ENCODE measurements around the gene EMX2.

The EMX2 gene

GRCh38 chr10:117536866-117537435, 5.6 kb upstream of the EMX2 start:
- H3K27me3 Mint-ChIP-seq, result peaks cover 90% of the 10 kb centered on the region
- H3K4me1 Mint-ChIP-seq (ENCODE audit: low read depth), result peaks cover 16% of the 10 kb centered on the region
- DNase-seq, result no peak
- no peak overlapping the region for H3K4me3 Mint-ChIP-seq
- no peaks in the 10 kb centered on the region for H3K36me3 Mint-ChIP-seq (ENCODE audit: low read depth)
- H3K9me3 Mint-ChIP-seq, result no peaks in the 10 kb centered on the region
- peak overlapping the region; percentile 14 for H3K27ac Mint-ChIP-seq

GRCh38 chr10:117537436-117537903, 5.1 kb upstream of the EMX2 start:
- H3K36me3 Mint-ChIP-seq (ENCODE audit: low read depth), result no peaks in the 10 kb centered on the region
- peaks cover 87% of the 10 kb centered on the region for H3K27me3 Mint-ChIP-seq
- peaks cover 17% of the 10 kb centered on the region for H3K4me1 Mint-ChIP-seq (ENCODE audit: low read depth)
- H3K4me3 Mint-ChIP-seq, result no peak overlapping the region
- H3K27ac Mint-ChIP-seq, result no peak overlapping the region
- no peaks in the 10 kb centered on the region for H3K9me3 Mint-ChIP-seq
- DNase-seq, result no peak

GRCh38 chr10:117537904-117538524, 4.5 kb upstream of the EMX2 start:
- Mint-ChIP-seq H3K36me3 (ENCODE audit: low read depth) (no peaks in the 10 kb centered on the region), H3K27me3 (peaks cover 84% of the 10 kb centered on the region), H3K9me3 (no peaks in the 10 kb centered on the region), H3K4me3 (no peak overlapping the region), H3K4me1 (ENCODE audit: low read depth) (peaks cover 19% of the 10 kb centered on the region), H3K27ac (no peak overlapping the region)
- no peak for DNase-seq

GRCh38 chr10:117539361-117539773, 3.2 kb upstream of the EMX2 start:
- Mint-ChIP-seq H3K27ac (no peak overlapping the region), H3K36me3 (ENCODE audit: low read depth) (no peaks in the 10 kb centered on the region), H3K9me3 (no peaks in the 10 kb centered on the region), H3K4me3 (no peak overlapping the region), H3K4me1 (ENCODE audit: low read depth) (peaks cover 22% of the 10 kb centered on the region), H3K27me3 (peaks cover 82% of the 10 kb centered on the region)
- DNase-seq, result no peak

- DNase-seq, result no peak
- no peaks in the 10 kb centered on the region for H3K9me3 Mint-ChIP-seq
- no peak overlapping the region for H3K4me3 Mint-ChIP-seq
- peaks cover 26% of the 10 kb centered on the region for H3K4me1 Mint-ChIP-seq (ENCODE audit: low read depth)
- H3K36me3 Mint-ChIP-seq (ENCODE audit: low read depth), result no peaks in the 10 kb centered on the region
- H3K27ac Mint-ChIP-seq, result no peak overlapping the region
- peaks cover 85% of the 10 kb centered on the region for H3K27me3 Mint-ChIP-seq
These were observed 2.5 kb upstream of the EMX2 start for GRCh38 chr10:117539903-117540639.

GRCh38 chr10:117540640-117541404, 1.7 kb upstream of the EMX2 start:
- DNase-seq, result no peak
- H3K27ac Mint-ChIP-seq, result no peak overlapping the region
- H3K4me3 Mint-ChIP-seq, result no peak overlapping the region
- H3K27me3 Mint-ChIP-seq, result peaks cover 82% of the 10 kb centered on the region
- H3K4me1 Mint-ChIP-seq (ENCODE audit: low read depth), result peaks cover 27% of the 10 kb centered on the region
- H3K9me3 Mint-ChIP-seq, result no peaks in the 10 kb centered on the region
- no peaks in the 10 kb centered on the region for H3K36me3 Mint-ChIP-seq (ENCODE audit: low read depth)

GRCh38 chr10:117541405-117541908, 1.1 kb upstream of the EMX2 start:
- no peaks in the 10 kb centered on the region for H3K9me3 Mint-ChIP-seq
- no peaks in the 10 kb centered on the region for H3K36me3 Mint-ChIP-seq (ENCODE audit: low read depth)
- DNase-seq, result no peak
- H3K4me1 Mint-ChIP-seq (ENCODE audit: low read depth), result peaks cover 31% of the 10 kb centered on the region
- no peak overlapping the region for H3K4me3 Mint-ChIP-seq
- no peak overlapping the region for H3K27ac Mint-ChIP-seq
- H3K27me3 Mint-ChIP-seq, result peaks cover 82% of the 10 kb centered on the region

- no peak for DNase-seq
- peak overlapping the region; percentile 2 for H3K4me3 Mint-ChIP-seq
- peaks cover 29% of the 10 kb centered on the region for H3K4me1 Mint-ChIP-seq (ENCODE audit: low read depth)
- H3K27ac Mint-ChIP-seq, result no peak overlapping the region
- H3K9me3 Mint-ChIP-seq, result no peaks in the 10 kb centered on the region
- H3K36me3 Mint-ChIP-seq (ENCODE audit: low read depth), result no peaks in the 10 kb centered on the region
- peaks cover 85% of the 10 kb centered on the region for H3K27me3 Mint-ChIP-seq
These were observed 439 bp upstream of the EMX2 start for GRCh38 chr10:117541909-117542705.

- Mint-ChIP-seq H3K36me3 (ENCODE audit: low read depth) (no peaks in the 10 kb centered on the region), H3K27ac (no peak overlapping the region), H3K4me3 (peak overlapping the region; percentile 51), H3K9me3 (no peaks in the 10 kb centered on the region), H3K27me3 (peaks cover 88% of the 10 kb centered on the region), H3K4me1 (ENCODE audit: low read depth) (peaks cover 37% of the 10 kb centered on the region)
- DNase-seq, result peak; percentile 60
These were observed 868 bp downstream of the EMX2 start for GRCh38 chr10:117543225-117544003.

GRCh38 chr10:117544004-117544701, 1.6 kb downstream of the EMX2 start:
- Mint-ChIP-seq H3K27ac (peak overlapping the region; percentile 76), H3K27me3 (peaks cover 88% of the 10 kb centered on the region), H3K9me3 (no peaks in the 10 kb centered on the region), H3K4me3 (peak overlapping the region; percentile 67), H3K36me3 (ENCODE audit: low read depth) (no peaks in the 10 kb centered on the region), H3K4me1 (ENCODE audit: low read depth) (peaks cover 38% of the 10 kb centered on the region)
- DNase-seq, result no peak

- DNase-seq, result no peak
- peaks cover 38% of the 10 kb centered on the region for H3K4me1 Mint-ChIP-seq (ENCODE audit: low read depth)
- H3K27me3 Mint-ChIP-seq, result peaks cover 88% of the 10 kb centered on the region
- H3K4me3 Mint-ChIP-seq, result peak overlapping the region; percentile 51
- H3K36me3 Mint-ChIP-seq (ENCODE audit: low read depth), result no peaks in the 10 kb centered on the region
- H3K27ac Mint-ChIP-seq, result no peak overlapping the region
- no peaks in the 10 kb centered on the region for H3K9me3 Mint-ChIP-seq
These were observed 2.2 kb downstream of the EMX2 start for GRCh38 chr10:117544711-117545140.

- no peak for DNase-seq
- Mint-ChIP-seq H3K4me1 (ENCODE audit: low read depth) (peaks cover 38% of the 10 kb centered on the region), H3K27ac (no peak overlapping the region), H3K4me3 (peak overlapping the region; percentile 51), H3K9me3 (no peaks in the 10 kb centered on the region), H3K36me3 (ENCODE audit: low read depth) (no peaks in the 10 kb centered on the region), H3K27me3 (peaks cover 88% of the 10 kb centered on the region)
These were observed 2.8 kb downstream of the EMX2 start for GRCh38 chr10:117545141-117546019.

Measured in activated T-cell treated with anti-CD3 and anti-CD28 coated beads, Interleukin-2, amount 50 U/mL, for 24 hours (primary cell).